GM18520 (cell line): ENCODE measurements around the gene STBD1.
A peak's percentile ranks its signal among the peaks of the same experiment; 100 is the strongest.
"Not testable (repeated sequence)": the region's sequence is repeated elsewhere in the genome, so short reads cannot be mapped to it uniquely, and the experiment has no call there.

ENCODE experiments used
- ATAC-seq: cut with Tn5 transposase; IDR thresholded peaks from one replicate; pipeline ENCODE4 v1.9.1; 2021; ENCODE audit not compliant: unreplicated experiment

STBD1 gene

GRCh38 chr4:76305971-76306881, at the start of gene STBD1:
Gene STBD1 (plus strand): TSS chr4:76306733. CDS start chr4:76306770, 37 bp downstream.
- no peak for ATAC-seq

- ATAC-seq = no peak
Measured at GRCh38 chr4:76256968-76257367, 49.6 kb upstream of the STBD1 start.

- ATAC-seq = no peak
Measured at GRCh38 chr4:76257824-76258223, 48.7 kb upstream of the STBD1 start.

- ATAC-seq = no peak
Measured at GRCh38 chr4:76260571-76260970, 46.0 kb upstream of the STBD1 start.

GRCh38 chr4:76265631-76266218, 40.8 kb upstream of the STBD1 start:
- no peak for ATAC-seq

- no peak for ATAC-seq
Measured at GRCh38 chr4:76266627-76267026, 39.9 kb upstream of the STBD1 start.

- no peak for ATAC-seq
Measured at GRCh38 chr4:76267811-76268210, 38.7 kb upstream of the STBD1 start.

GRCh38 chr4:76270244-76271175, 36.0 kb upstream of the STBD1 start:
- ATAC-seq = no peak

- no peak for ATAC-seq
Measured at GRCh38 chr4:76271248-76271647, 35.3 kb upstream of the STBD1 start.

GRCh38 chr4:76272073-76272472, 34.5 kb upstream of the STBD1 start:
- no peak for ATAC-seq

GRCh38 chr4:76272582-76272981, 34.0 kb upstream of the STBD1 start:
- ATAC-seq = no peak

- no peak for ATAC-seq
Measured at GRCh38 chr4:76272999-76273398, 33.5 kb upstream of the STBD1 start.

- no peak for ATAC-seq
Measured at GRCh38 chr4:76275486-76276124, 30.9 kb upstream of the STBD1 start.

GRCh38 chr4:76276813-76277212, 29.7 kb upstream of the STBD1 start:
- peak; percentile 78 for ATAC-seq

GRCh38 chr4:76277667-76278066, 28.9 kb upstream of the STBD1 start:
- no peak for ATAC-seq

- ATAC-seq = no peak
Measured at GRCh38 chr4:76278583-76278982, 27.9 kb upstream of the STBD1 start.

GRCh38 chr4:76279462-76279861, 27.1 kb upstream of the STBD1 start:
- ATAC-seq = no peak

- ATAC-seq = no peak
Measured at GRCh38 chr4:76280488-76281441, 25.8 kb upstream of the STBD1 start.

GRCh38 chr4:76281594-76281993, 24.9 kb upstream of the STBD1 start:
- ATAC-seq = not testable (repeated sequence)
